Hematopoietic multipotent progenitor cell treated with erythropoietin and hydrocortisone succinate and interleukin-3 and kit ligand, for 8 days (in vitro differentiated cells): Measurements from ENCODE around the gene SPATA4.

Experiments used
- DNase-seq: peaks from one replicate; pipeline ENCODE4 v3.0.0-alpha.2; 2015

The SPATA4 gene

GRCh38 chr4:176195184-176195978 lies at the start of gene SPATA4:
SPATA4 (minus strand) TSS chr4:176195585; CDS start chr4:176195562, 23 bp downstream.
- peak; percentile 89 for DNase-seq

- no peak for DNase-seq
Observed at GRCh38 chr4:176242764-176243347, 47.5 kb upstream of the SPATA4 start.

- no peak for DNase-seq
Observed at GRCh38 chr4:176241703-176242102, 46.3 kb upstream of the SPATA4 start.

- DNase-seq = no peak
Observed at GRCh38 chr4:176238826-176239225, 43.4 kb upstream of the SPATA4 start.

GRCh38 chr4:176238157-176238610 lies 42.8 kb upstream of the SPATA4 start:
- DNase-seq = no peak

- DNase-seq = no peak
Observed at GRCh38 chr4:176236946-176237345, 41.6 kb upstream of the SPATA4 start.

GRCh38 chr4:176230836-176231235 lies 35.5 kb upstream of the SPATA4 start:
- no peak for DNase-seq

- no peak for DNase-seq
Observed at GRCh38 chr4:176229645-176230044, 34.3 kb upstream of the SPATA4 start.

GRCh38 chr4:176226736-176227135 lies 31.4 kb upstream of the SPATA4 start:
- no peak for DNase-seq

- DNase-seq = no peak
Observed at GRCh38 chr4:176223561-176223960, 28.2 kb upstream of the SPATA4 start.

- no peak for DNase-seq
Observed at GRCh38 chr4:176222149-176222548, 26.8 kb upstream of the SPATA4 start.

- no peak for DNase-seq
Observed at GRCh38 chr4:176217510-176217909, 22.1 kb upstream of the SPATA4 start.

- DNase-seq = peak; percentile 8
Observed at GRCh38 chr4:176212351-176212750, 17.0 kb upstream of the SPATA4 start.

- no peak for DNase-seq
Observed at GRCh38 chr4:176210579-176211296, 15.4 kb upstream of the SPATA4 start.

GRCh38 chr4:176210101-176210500 lies 14.7 kb upstream of the SPATA4 start:
- no peak for DNase-seq

GRCh38 chr4:176209535-176209934 lies 14.2 kb upstream of the SPATA4 start:
- no peak for DNase-seq

- no peak for DNase-seq
Observed at GRCh38 chr4:176207839-176208238, 12.5 kb upstream of the SPATA4 start.

- no peak for DNase-seq
Observed at GRCh38 chr4:176205299-176205698, 9.9 kb upstream of the SPATA4 start.

- DNase-seq = no peak
Observed at GRCh38 chr4:176198316-176198903, 3.0 kb upstream of the SPATA4 start.

GRCh38 chr4:176193938-176194337 lies 1.4 kb downstream of the SPATA4 start:
- DNase-seq = no peak

- no peak for DNase-seq
Observed at GRCh38 chr4:176193126-176193525, 2.3 kb downstream of the SPATA4 start.

- no peak for DNase-seq
Observed at GRCh38 chr4:176191974-176192373, 3.4 kb downstream of the SPATA4 start.
